NK-92 (cell line): ENCODE measurements around the gene FRMD1.

Source experiments
- DNase-seq: peaks from one replicate; lab custom pipeline; 2025; ENCODE audit not compliant: unreplicated experiment; lab: John Stamatoyannopoulos, UW

Gene FRMD1

GRCh38 chr6:168044521-168045130 lies 34.4 kb downstream of the FRMD1 start:
- DNase-seq = no peak

- no peak for DNase-seq
Observed at GRCh38 chr6:168043848-168044415, 35.1 kb downstream of the FRMD1 start.

- no peak for DNase-seq
Observed at GRCh38 chr6:168043193-168043847, 35.7 kb downstream of the FRMD1 start.

DNA sequence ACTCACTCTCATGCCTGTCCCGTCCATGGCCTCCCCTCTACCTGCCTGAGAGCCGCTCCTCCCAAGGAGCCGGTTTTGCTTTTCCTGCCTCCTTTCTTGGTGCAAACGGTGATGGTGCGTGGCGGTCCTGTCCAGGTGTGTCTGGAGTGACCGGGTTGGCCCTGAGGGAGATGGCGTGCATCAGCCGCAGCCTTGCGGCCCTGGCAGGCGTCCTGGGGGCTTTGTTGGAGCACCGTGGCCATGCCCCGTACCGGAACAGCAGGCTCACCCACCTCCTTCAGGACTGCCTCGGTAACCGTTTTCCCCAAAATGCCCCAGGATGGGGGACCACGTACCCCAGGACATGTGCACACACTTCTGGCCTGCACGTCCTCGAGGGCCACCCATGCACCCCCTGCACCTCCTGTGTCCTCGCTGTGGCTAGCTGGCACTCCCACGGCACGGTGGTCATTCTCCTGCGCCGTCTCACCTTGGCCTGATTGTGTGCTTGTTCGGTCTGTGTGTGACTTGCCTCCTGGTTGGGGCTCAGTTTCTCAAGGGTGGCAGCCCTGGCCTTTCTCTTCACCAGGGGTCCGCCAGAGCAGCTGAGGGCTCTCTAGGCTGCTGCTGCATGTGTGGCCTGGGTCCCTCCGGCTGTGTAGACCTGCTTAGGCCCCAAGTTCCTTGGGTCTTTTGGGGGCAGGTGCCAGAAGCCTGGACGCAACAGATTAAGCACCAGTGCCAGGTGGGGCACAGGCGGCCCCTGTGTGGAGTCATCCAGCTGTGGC lies 36.4 kb downstream of the FRMD1 start:
- DNase-seq = no peak

GRCh38 chr6:168041928-168042327 lies 37.1 kb downstream of the FRMD1 start:
- no peak for DNase-seq

- no peak for DNase-seq
Observed at GRCh38 chr6:168040856-168041496, 38.0 kb downstream of the FRMD1 start.

GRCh38 chr6:168039849-168040248 lies 39.2 kb downstream of the FRMD1 start:
- DNase-seq = no peak

DNA sequence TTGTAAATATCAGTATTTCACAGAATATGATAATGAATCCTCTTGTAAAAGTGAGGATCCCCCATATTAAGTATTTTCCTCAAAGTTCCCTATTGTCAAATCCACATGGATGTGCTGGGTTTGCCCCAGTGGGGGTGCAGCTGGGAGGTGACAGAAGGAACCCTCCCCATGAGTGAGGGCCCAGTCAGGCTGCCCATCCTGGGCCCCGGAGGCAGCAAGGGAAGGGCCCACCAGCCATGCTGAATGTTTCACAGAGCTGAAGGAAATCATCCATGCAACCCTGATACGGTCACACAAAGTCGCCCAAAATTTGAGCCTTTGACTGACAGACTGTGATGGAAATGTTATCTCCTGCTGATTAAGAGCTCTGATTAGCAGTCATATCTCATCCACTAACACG lies 39.7 kb downstream of the FRMD1 start:
- DNase-seq = no peak

DNA sequence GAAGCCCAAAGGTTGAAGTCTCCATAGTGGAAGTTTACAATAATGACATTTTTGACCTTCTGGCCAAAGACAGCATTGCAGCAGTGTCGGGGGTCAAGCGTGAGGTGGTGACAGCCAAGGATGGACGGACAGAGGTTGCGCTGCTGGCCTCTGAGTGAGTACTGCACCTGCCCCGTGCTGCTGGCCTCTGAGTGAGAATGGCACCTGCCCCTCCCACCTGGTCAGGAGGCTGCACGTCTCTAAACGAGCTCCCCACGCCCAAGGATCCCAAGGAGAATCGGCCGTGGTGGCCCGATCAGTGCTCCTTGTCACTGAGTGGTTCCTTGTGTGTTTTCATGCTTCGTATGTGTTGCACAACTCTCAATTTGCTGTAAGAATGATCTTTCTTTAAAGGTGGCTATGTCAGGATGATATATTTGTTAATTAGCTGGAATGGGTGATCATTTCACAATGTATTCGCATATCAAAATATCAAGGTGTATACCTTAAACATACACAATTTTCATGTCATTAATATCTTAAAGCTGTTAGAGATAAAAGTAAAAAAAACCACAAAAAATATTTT lies 40.4 kb downstream of the FRMD1 start:
- no peak for DNase-seq

DNA sequence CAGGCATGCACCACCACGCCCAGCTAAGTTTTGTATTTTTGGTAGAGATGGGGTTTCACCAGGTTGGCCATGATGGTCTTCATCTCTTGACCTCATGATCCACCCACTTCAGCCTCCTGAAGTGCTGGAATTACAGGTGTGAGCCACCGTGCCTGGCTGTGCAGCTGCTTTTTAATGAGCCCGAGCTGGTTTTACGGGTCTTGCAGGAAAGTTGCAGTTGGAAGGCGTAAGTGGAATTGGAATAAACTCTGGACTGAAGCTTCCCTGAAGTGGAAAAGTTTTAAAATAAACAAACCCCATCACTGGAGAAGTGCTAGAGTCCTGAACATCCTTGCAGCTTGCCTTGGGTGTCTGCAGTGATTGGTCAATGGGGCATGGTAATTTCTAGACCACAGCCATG lies 41.2 kb downstream of the FRMD1 start:
- DNase-seq = no peak

- no peak for DNase-seq
Observed at GRCh38 chr6:168037242-168037641, 41.8 kb downstream of the FRMD1 start.

DNA sequence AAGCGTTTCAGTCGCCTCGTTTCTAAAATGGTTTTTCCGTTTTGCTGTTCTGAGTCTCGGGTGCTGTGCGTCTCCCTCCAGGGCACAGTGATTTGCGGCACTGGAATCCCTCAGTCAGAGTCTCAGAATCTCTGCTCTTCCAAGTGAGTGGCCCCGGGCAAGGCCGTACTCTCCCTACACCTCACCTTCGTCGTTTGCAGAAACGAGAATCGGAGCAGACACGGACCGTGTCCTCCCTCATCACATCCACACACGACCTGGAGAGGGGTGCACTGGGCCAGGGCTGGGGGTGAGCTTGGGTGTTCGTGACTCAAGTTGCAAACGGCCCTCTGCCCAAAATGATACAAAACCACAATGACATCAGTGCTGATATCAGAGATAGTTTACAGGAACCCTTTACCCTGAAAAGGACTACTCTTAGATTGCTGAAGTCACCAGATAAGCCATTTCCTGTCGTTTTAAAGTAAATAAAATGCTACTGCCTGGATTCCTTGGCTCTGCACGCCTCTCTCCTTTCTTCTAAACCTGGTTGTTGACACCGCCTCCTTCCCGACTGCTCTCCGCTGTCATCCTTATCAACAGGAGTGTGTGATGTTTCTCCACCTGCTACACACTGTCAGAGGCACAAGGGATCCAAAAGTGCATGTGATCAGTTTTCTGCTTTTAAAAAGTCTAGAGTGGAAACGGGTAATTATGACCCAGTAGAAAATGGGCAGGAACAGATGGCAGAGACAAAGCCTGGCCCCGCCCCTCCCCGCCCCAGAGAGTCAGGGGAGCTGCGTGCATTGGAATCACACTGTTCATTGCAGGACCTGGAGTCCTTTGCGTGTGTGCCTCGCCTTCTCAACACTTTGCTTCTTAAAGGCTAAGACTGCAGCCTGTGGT lies 43.1 kb downstream of the FRMD1 start:
- no peak for DNase-seq

- DNase-seq = no peak
Observed at GRCh38 chr6:168035098-168035660, 43.8 kb downstream of the FRMD1 start.

DNA sequence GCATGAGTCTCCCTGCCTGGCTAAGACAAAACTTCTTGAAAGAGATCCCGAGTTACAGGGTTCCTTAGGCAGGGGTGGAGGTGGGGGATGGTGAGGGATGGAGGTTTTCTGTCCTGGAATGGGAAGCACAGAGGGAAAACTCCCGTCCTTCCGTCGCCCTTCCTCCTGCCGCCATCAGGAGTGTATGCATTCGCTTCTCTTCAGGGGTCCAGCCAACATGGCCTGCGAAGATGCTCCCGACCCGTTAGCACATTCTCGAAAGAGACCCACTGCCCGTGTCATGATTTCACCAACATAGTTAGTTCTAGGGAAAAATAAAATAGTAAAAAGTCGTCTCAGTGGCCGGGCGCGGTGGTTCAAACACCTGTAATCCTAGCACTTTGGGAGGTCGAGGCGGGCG lies 44.5 kb downstream of the FRMD1 start:
- DNase-seq = no peak

GRCh38 chr6:168033791-168034190 lies 45.2 kb downstream of the FRMD1 start:
- no peak for DNase-seq

- no peak for DNase-seq
Observed at GRCh38 chr6:168032005-168032760, 46.8 kb downstream of the FRMD1 start.

DNA sequence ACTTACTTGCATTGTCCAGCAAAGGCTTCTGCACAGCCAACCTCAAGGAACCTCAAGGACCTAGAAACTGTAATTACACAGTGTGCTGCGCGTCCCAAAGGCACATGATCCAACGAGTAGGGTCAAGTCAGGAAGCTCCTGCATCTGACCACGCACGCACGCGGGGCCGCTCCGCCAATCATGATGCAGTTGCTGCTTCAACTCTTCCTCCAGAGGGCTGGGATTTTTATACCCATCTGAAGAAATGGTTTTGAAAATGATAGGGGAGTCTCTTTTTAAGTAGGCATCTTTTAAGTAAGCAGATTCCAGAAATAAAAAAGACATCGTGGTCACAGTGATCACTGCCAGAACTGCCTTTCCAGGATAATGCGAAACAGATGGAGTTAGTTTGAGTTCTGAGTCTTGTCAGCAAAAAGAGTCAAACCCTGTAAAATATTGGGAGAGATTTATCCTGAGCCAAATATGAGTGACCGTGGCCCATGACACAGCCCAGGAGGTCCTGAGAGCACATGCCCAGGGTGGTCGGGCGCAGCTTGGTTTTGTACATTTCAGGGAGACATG lies 47.5 kb downstream of the FRMD1 start:
- no peak for DNase-seq

- no peak for DNase-seq
Observed at GRCh38 chr6:168030908-168031307, 48.1 kb downstream of the FRMD1 start.

DNA sequence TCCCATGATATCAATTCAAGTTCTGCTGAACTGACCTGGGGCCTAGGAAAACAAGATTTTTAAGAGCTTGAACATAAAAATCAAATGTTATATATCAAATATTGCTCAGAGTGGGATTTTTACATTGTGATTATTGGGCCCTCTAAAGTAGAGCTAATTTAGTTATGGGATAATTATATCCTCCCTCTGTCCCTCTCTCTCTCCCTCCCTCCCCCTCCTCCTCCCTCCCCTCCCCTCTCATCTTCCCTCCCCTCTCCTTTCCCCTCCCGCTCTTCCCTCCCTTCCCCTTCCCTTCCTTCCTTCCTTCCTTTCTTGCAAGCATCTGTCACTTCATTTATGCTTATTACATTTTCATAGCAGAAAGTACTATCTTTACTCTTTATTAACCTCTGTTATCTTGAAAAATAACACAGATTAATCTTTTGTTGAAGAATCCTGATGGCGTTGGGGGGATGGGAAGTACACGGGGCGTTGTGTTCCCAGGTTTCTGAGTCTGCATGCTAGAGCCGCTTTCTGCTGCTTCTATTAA lies 48.7 kb downstream of the FRMD1 start:
- DNase-seq = no peak
